ENCODE results near the gene DCDC1.

DCDC1 gene

GRCh38 chr11:30826911-30827310, 542.6 kb downstream of the DCDC1 start:
- no peak for ATAC-seq

- ATAC-seq: no peak
Measured at GRCh38 chr11:30825723-30826122, 543.8 kb downstream of the DCDC1 start.

- ATAC-seq: no peak
Measured at GRCh38 chr11:30823119-30823518, 546.4 kb downstream of the DCDC1 start.

GRCh38 chr11:30821438-30821965, 548.0 kb downstream of the DCDC1 start:
- ATAC-seq: no peak

- ATAC-seq: no peak
Measured at GRCh38 chr11:30818721-30819120, 550.8 kb downstream of the DCDC1 start.

GRCh38 chr11:30816959-30817880, 552.3 kb downstream of the DCDC1 start:
- no peak for ATAC-seq

GRCh38 chr11:30815619-30816018, 553.9 kb downstream of the DCDC1 start:
- no peak for ATAC-seq

- ATAC-seq: no peak
Measured at GRCh38 chr11:30814737-30815136, 554.8 kb downstream of the DCDC1 start.
